ENCODE data around the gene ISCU. TPM values are rescaled to one million over a fixed set of nuclear protein-coding genes. Genes with fewer than 3 reads are reported as not detected.

The ISCU gene
- total RNA-seq, 1 experiment from 2014 or later, result 84.8 TPM

- ChIA-PET POLR2A (ENCODE audit: unreplicated experiment) (no interaction called here), CTCF (no interaction called here)
- H2AFZ ChIP-seq, result no peak overlapping the region
- H3K4me3 ChIP-seq, result no peak overlapping the region
- H3K79me2 ChIP-seq (ENCODE audit: low read depth), result no peaks in the 10 kb centered on the region
- H3K4me2 ChIP-seq, result no peak overlapping the region
- H4K20me1 ChIP-seq (ENCODE audit: insufficient read depth), result no peaks in the 10 kb centered on the region
- no TSS peak for BruUV-seq (replicated peaks)
- H3F3A ChIP-seq (ENCODE audit: insufficient read depth, low read depth), result no peaks in the 10 kb centered on the region
- H3K9me2 ChIP-seq (ENCODE audit: insufficient read depth), result no peaks in the 10 kb centered on the region
- no peak for DNase-seq
- H3K27me3 ChIP-seq (ENCODE audit: insufficient read depth, low read depth), result peaks cover 10% of the 10 kb centered on the region; the same call in 1 of the 2 replicates
- intact Hi-C loops (cut with micrococcal nuclease; ENCODE audit: unreplicated experiment), result no loop called here
- no peak overlapping the region for H3K27ac ChIP-seq
- no peaks in the 10 kb centered on the region for H3K4me1 ChIP-seq (replicated peaks; ENCODE audit: insufficient read depth)
- no peaks in the 10 kb centered on the region for H3K36me3 ChIP-seq (ENCODE audit: low read depth)
- no peak for TF ChIP-seq CTCF (conservative IDR thresholded peaks at IDR 0.05)
- no peak for TF ChIP-seq EZH2 (IDR thresholded peaks at IDR 0.05; ENCODE audit: low read depth)
- H3K9me3 ChIP-seq (ENCODE audit: insufficient read depth, low read depth), result no peaks in the 10 kb centered on the region
These were observed 33.6 kb downstream of the ISCU start for GRCh38 chr12:108595711-108596647.

GRCh38 chr12:108596854-108597558 lies 34.6 kb downstream of the ISCU start:
- intact Hi-C loops (cut with micrococcal nuclease; ENCODE audit: unreplicated experiment), result no loop called here
- 0 out of 2 replicates have a peak, but pooled peaks cover under 1% of the 10 kb centered on the region for H3K27me3 ChIP-seq (ENCODE audit: insufficient read depth, low read depth)
- H2AFZ ChIP-seq, result no peak overlapping the region
- H4K20me1 ChIP-seq (ENCODE audit: insufficient read depth), result no peaks in the 10 kb centered on the region
- no peaks in the 10 kb centered on the region for H3F3A ChIP-seq (ENCODE audit: insufficient read depth, low read depth)
- H3K4me3 ChIP-seq, result no peak overlapping the region
- H3K4me1 ChIP-seq (replicated peaks; ENCODE audit: insufficient read depth), result no peaks in the 10 kb centered on the region
- BruUV-seq (replicated peaks), result no TSS peak
- no peak overlapping the region for H3K4me2 ChIP-seq
- H3K9me2 ChIP-seq (ENCODE audit: insufficient read depth), result no peaks in the 10 kb centered on the region
- no peak for DNase-seq
- H3K27ac ChIP-seq, result no peak overlapping the region
- POLR2A ChIA-PET (ENCODE audit: unreplicated experiment), result no interaction called here
- TF ChIP-seq CTCF (conservative IDR thresholded peaks at IDR 0.05), result no peak
- no peak for TF ChIP-seq EZH2 (IDR thresholded peaks at IDR 0.05; ENCODE audit: low read depth)
- H3K79me2 ChIP-seq (ENCODE audit: low read depth), result no peaks in the 10 kb centered on the region
- no peaks in the 10 kb centered on the region for H3K9me3 ChIP-seq (ENCODE audit: insufficient read depth, low read depth)
- no peaks in the 10 kb centered on the region for H3K36me3 ChIP-seq (ENCODE audit: low read depth)
- CTCF ChIA-PET, result no interaction called here

GRCh38 chr12:108597559-108598471 lies 35.4 kb downstream of the ISCU start, which contains the start of gene TMEM119:
TSS of gene TMEM119 (minus strand) at chr12:108598084. CDS start at chr12:108592383, 5,701 bp downstream.
- TF ChIP-seq EZH2 (IDR thresholded peaks at IDR 0.05; ENCODE audit: low read depth) (no peak), CTCF (conservative IDR thresholded peaks at IDR 0.05) (no peak)
- Histone ChIP-seq H3K9me2 (ENCODE audit: insufficient read depth) (no peaks in the 10 kb centered on the region), H3F3A (ENCODE audit: insufficient read depth, low read depth) (no peaks in the 10 kb centered on the region), H3K27me3 (ENCODE audit: insufficient read depth, low read depth) (no peaks in the 10 kb centered on the region), H3K4me3 (no peak within 1 kb of the TSS), H3K36me3 (ENCODE audit: low read depth) (no peaks in the 10 kb centered on the region), H3K9me3 (ENCODE audit: insufficient read depth, low read depth) (no peaks in the 10 kb centered on the region), H2AFZ (no peak within 1 kb of the TSS), H4K20me1 (ENCODE audit: insufficient read depth) (no peaks in the 10 kb centered on the region), H3K4me1 (replicated peaks; ENCODE audit: insufficient read depth) (no peaks in the 10 kb centered on the region), H3K79me2 (ENCODE audit: low read depth) (no peaks in the 10 kb centered on the region), H3K4me2 (no peak within 1 kb of the TSS), H3K27ac (no peak within 1 kb of the TSS)
- POLR2A ChIA-PET (ENCODE audit: unreplicated experiment), result no interaction called here
- no TSS peak for BruUV-seq (replicated peaks)
- CTCF ChIA-PET, result no interaction called here
- no peak for DNase-seq
- intact Hi-C loops (cut with micrococcal nuclease; ENCODE audit: unreplicated experiment), result no loop called here

Data from PC-9 (cell line).